Stimulated activated CD8-positive, alpha-beta memory T cell treated with anti-CD3 and anti-CD28 coated beads, Interleukin-7, amount 100 ng/mL, for 48 hours (primary cell): ENCODE measurements around the gene F5.

Source experiments
- DNase-seq, 2 donors: peaks; one replicate each; pipeline ENCODE4 v3.0.0-alpha.2; 2020; ENCODE audit warnings: low read depth in 1 of 2; ENCODE audit errors: extremely low read depth in 1 of 2

Gene F5

DNA sequence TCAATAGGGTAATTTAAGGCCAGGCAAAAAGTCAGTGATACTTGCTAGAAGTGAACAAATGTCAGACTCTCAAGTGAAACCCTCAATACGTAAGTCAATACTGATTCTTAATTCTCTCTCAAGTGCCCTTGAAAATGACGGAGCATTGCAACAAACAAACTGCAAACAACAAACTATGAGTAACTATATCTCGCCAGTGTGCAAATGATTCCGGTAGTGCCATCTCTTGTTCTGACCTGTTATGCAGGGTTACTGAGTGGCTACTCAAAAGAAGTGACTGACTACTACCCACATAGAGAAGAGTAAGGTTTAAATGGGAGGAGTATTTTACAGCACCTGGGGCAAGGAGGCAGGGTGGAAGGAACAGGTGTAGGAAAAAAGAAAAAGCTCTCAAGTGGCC lies 102.2 kb downstream of the F5 start:
- no peak for DNase-seq

DNA sequence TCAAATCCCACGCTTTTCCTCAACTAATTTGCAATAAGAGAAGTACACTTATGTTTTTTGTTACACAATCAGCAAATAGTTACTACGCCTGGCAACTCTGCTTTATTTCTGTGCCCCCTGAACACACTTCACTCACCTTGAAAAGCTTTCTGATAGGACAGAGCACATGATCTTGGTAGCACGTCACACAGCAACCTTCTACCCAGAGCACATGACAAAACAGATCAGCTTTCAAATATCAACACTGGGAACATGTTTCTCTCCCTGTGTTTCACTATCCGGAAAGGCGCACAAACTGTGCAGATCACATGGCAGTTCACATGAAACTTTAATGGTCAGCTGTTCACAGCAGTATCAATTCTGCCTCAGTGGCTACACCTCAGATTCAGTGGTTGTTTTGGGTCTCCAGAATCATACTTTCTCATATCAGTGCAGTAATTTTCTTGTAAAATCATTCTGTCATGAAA lies 102.7 kb downstream of the F5 start:
- no peak for DNase-seq

DNA sequence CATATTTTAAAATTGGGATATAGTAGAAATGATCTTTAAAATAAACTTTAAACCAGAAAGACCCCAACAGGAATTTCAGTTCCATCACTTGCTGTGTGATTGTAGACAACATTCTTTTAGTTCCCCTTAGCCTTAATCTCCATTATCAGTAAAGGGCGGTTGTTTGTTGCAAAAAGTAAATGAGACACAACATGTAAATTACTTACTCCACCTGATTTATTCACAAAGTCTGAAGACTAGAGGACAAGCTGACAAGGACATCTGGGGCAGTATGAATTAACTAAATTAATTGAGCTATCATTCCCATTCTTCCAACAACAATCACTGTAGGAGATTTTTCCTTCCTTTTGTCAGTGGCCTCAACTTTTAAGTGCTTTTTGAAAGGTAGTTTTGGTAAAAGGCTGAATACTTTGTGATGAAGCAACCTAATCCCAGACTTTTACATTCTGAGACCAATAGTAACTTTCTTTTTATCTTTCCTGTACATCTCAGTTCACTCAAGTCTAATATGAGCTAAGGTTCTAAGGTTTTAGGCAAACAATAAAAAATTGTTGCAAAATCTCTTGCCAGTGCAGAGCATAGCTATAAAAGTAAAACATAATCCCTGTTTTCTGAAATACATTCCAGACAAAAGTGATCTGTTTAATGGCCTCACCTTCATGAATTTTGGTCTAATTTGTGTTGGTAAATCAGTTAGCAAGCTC lies 106.8 kb downstream of the F5 start:
- no peak for DNase-seq

DNA sequence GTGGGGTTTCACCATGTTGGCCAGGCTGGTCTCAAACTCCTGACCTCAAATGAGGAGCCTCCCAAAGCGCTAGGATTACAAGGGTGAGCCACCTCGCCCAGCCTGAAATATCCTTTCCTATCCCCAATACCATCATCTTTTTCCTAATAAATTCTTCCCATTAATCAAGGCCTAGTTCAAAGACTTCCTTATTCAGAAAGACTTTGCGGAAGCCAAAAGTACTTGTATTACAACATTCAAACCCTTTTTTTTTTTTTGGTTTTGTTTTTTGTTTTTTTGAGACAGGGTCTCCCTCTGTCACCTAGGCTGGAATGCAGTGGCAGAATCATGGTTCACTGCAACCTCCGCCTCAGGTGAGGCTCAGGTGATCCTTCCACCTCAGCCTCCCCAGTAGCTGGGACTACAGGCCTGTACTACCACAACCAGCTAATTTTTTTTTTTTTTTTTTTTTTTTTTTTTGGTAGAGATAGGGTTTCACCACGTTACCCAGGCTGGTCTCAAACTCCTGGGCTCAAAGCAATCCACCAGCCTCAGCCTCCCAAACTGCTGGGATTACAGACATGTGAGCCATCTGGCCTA lies 108.1 kb downstream of the F5 start:
- no peak for DNase-seq

- no peak for DNase-seq
These were observed 110.4 kb downstream of the F5 start for GRCh38 chr1:169475806-169476387.

- DNase-seq, result no peak
These were observed 111.8 kb downstream of the F5 start for GRCh38 chr1:169474302-169474995.

- no peak for DNase-seq
These were observed 112.9 kb downstream of the F5 start for GRCh38 chr1:169473347-169473746.

DNA sequence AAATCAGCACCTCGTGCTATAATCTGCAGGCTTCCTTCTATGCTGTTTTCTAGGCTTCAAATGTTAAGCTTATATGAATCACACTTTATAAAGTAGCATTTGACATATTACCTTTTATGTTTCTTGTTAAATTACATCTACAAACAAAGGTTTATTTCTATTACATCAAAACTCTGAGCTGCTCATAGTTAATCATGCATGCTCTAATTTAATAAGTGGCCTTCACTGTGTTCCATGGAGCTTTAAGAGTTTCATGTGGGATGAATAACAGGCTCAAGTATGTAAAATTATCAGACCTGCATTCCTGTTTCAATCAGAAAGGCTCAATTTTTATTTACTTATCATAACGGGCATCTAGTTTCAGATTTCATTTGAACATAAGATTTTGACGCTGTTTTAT lies 113.5 kb downstream of the F5 start:
- no peak for DNase-seq

DNA sequence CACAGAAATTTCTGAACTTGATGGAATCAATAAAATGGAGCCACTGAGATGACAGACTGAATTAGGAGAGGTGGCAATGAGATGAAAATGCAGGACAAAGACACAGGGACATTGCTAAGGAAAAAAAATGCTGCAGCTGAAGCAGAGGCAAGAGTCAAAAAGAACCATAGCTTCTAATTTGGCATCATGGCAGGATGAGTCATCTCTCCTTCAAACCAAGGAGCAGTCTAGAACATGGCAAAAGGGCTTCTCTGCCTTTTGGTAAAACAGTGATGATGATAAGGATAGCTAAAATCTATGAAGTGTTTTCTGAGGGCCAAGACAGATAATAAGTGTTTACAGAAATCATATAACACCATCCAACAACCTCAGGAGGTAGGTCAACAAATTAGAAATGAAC lies 117.3 kb downstream of the F5 start:
- DNase-seq, result no peak

- no peak for DNase-seq
These were observed 119.7 kb downstream of the F5 start for GRCh38 chr1:169466259-169467230.

DNA sequence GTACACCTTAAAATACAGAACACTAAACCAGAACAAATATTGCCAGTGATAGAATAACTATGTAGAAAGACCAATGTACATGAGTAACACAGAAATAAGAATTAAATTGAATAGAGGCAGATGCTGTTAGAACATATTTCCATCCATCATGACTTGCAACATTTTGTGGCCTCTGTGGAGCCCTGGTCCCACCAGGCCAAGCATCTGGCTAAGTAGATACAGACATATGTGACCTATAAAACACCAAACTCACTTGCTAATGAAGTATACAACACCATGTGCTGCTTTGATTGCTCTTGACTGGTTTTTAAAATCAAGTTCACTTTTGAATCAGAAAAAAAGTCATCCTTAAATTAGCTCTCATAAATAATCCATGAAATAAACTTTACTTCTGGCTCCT lies 121.0 kb downstream of the F5 start:
- no peak for DNase-seq
